GM23338 (cell line): ENCODE results near the gene VSTM1. TPM values are rescaled to one million over a fixed set of nuclear protein-coding genes. Genes with fewer than 3 reads are reported as not detected.

Experiments
- ATAC-seq: fragments of 200-7000 bp; cut with Tn5 transposase; 3 replicates; pipeline ENCODE4 v1.9.1; 2020
- DNase-seq: peaks from one replicate; pipeline ENCODE4 v3.0.0-alpha.2; 2015; ENCODE audit warnings: low spot score
- H2AFZ ChIP-seq: fragments of 200-600 bp; sonication (generic); 2 replicates; pipeline ENCODE4 v1.8.0; 2016; ENCODE audit warnings: antibody characterized with exemption, mild to moderate bottlenecking, moderate library complexity
- H3F3A ChIP-seq: fragments of 200-600 bp; sonication (generic); replicated peaks from 2 replicates; pipeline ENCODE4 v1.8.0; 2017; ENCODE audit warnings: antibody characterized with exemption, mixed run types, low read depth
- H3K27ac ChIP-seq: fragments of 200-600 bp; sonication (generic); 2 replicates; pipeline ENCODE4 v1.6.1; 2016; ENCODE audit warnings: low read depth
- H3K27me3 ChIP-seq: fragments of 200-600 bp; sonication (generic); 2 replicates; pipeline ENCODE4 v1.8.0; 2016; ENCODE audit warnings: mild to moderate bottlenecking, mixed run types, moderate library complexity; ENCODE audit not compliant: insufficient read depth
- H3K36me3 ChIP-seq: fragments of 200-600 bp; sonication (generic); 2 replicates; pipeline ENCODE4 v1.8.0; 2016; ENCODE audit warnings: mild to moderate bottlenecking; ENCODE audit not compliant: insufficient read depth
- H3K4me1 ChIP-seq: fragments of 200-600 bp; sonication (generic); 2 replicates; pipeline ENCODE4 v1.8.0; 2016; ENCODE audit warnings: mild to moderate bottlenecking, moderate library complexity; ENCODE audit not compliant: insufficient read depth
- H3K4me2 ChIP-seq: fragments of 200-600 bp; sonication (generic); 2 replicates; pipeline ENCODE4 v1.7.1; 2017; ENCODE audit warnings: mixed run types
- H3K4me3 ChIP-seq: fragments of 200-600 bp; sonication (generic); 2 replicates; pipeline ENCODE4 v1.6.1; 2016; ENCODE audit warnings: mixed run types
- H3K79me2 ChIP-seq: fragments of 200-600 bp; sonication (generic); replicated peaks from 2 replicates; pipeline ENCODE4 v1.8.0; 2017; ENCODE audit warnings: mild to moderate bottlenecking; ENCODE audit not compliant: insufficient read depth
- H3K9me2 ChIP-seq: fragments of 200-600 bp; sonication (generic); 2 replicates; pipeline ENCODE4 v1.8.0; 2017; ENCODE audit not compliant: insufficient read depth
- H4K20me1 ChIP-seq: fragments of 200-600 bp; sonication (generic); replicated peaks from 2 replicates; pipeline ENCODE4 v1.8.0; 2017; ENCODE audit warnings: mild to moderate bottlenecking; ENCODE audit not compliant: insufficient read depth
- H3K27ac Mint-ChIP-seq: 2 replicates; pipeline ENCODE4 v1.8.0; 2020; ENCODE audit warnings: inconsistent platforms, mild to moderate bottlenecking, moderate library complexity, mixed read lengths
- H3K27me3 Mint-ChIP-seq: 3 replicates; pipeline ENCODE4 v1.8.0; 2022; ENCODE audit warnings: low read depth, mild to moderate bottlenecking, moderate library complexity, mixed read lengths, inconsistent platforms; ENCODE audit not compliant: insufficient read depth, poor library complexity
- H3K36me3 Mint-ChIP-seq: 3 replicates; pipeline ENCODE4 v1.8.0; 2021; ENCODE audit warnings: low read depth, mild to moderate bottlenecking, inconsistent platforms, moderate library complexity, mixed read lengths
- H3K4me1 Mint-ChIP-seq: 3 replicates; pipeline ENCODE4 v1.8.0; 2020; ENCODE audit warnings: mild to moderate bottlenecking, inconsistent platforms, mixed read lengths
- H3K4me3 Mint-ChIP-seq: 3 replicates; pipeline ENCODE4 v1.8.0; 2021; ENCODE audit warnings: moderate library complexity, mild to moderate bottlenecking, inconsistent platforms, mixed read lengths
- H3K9me3 Mint-ChIP-seq: 3 replicates; pipeline ENCODE4 v1.8.0; 2020; ENCODE audit warnings: moderate library complexity, mild to moderate bottlenecking, inconsistent platforms, mixed read lengths
- CREB1 ChIP-seq: fragments of 250-450 bp; sonication (Bioruptor Pico); IDR thresholded peaks from 2 replicates; pipeline ENCODE4 v1.5.0; 2020; ENCODE audit warnings: low read depth, mild to moderate bottlenecking, moderate library complexity
- CTCF ChIP-seq, 2 experiments: fragments of 200-600 bp in 1 of 2; sonication (generic) in 1 of 2; conservative IDR thresholded peaks; 2 replicates each; pipeline versions ENCODE4 v1.5.1 to v1.6.1; 2016 to 2017; ENCODE audit warnings: antibody characterized with exemption in 2 of 2, low read depth in 2 of 2, mild to moderate bottlenecking in 2 of 2, moderate library complexity in 1 of 2
- EZH2 ChIP-seq: fragments of 200-600 bp; sonication (generic); IDR thresholded peaks from one replicate; pipeline ENCODE4 v1.8.0; 2017; ENCODE audit warnings: antibody characterized with exemption, mild to moderate bottlenecking, low read depth; ENCODE audit not compliant: unreplicated experiment
- EZH2phosphoT487 ChIP-seq: fragments of 200-600 bp; sonication (generic); IDR thresholded peaks from one replicate; pipeline ENCODE4 v1.8.1; 2018; ENCODE audit warnings: antibody characterized with exemption; ENCODE audit not compliant: unreplicated experiment
- JUNB ChIP-seq: IDR thresholded peaks from one replicate; pipeline ENCODE4 v1.6.1; 2016; ENCODE audit warnings: antibody characterized with exemption; ENCODE audit not compliant: unreplicated experiment
- NANOG ChIP-seq: IDR thresholded peaks from 2 replicates; pipeline ENCODE4 v1.6.1; 2016; ENCODE audit warnings: antibody characterized with exemption, borderline replicate concordance
- POLR2AphosphoS5 ChIP-seq: IDR thresholded peaks from 2 replicates; pipeline ENCODE4 v1.6.1; 2016; ENCODE audit warnings: antibody characterized with exemption, low read depth
- REST ChIP-seq: IDR thresholded peaks from one replicate; pipeline ENCODE4 v1.6.1; 2018; ENCODE audit warnings: antibody characterized with exemption; ENCODE audit not compliant: unreplicated experiment
- STAT1 ChIP-seq: IDR thresholded peaks from one replicate; pipeline ENCODE4 v1.6.1; 2016; ENCODE audit warnings: antibody characterized with exemption; ENCODE audit not compliant: unreplicated experiment
- ZNF114 ChIP-seq: fragments of 250-450 bp; sonication (Bioruptor Pico); IDR thresholded peaks from 2 replicates; pipeline ENCODE4 v1.5.0; 2020; ENCODE audit warnings: mild to moderate bottlenecking, moderate library complexity
- ZNF331 ChIP-seq: fragments of 250-450 bp; sonication (Bioruptor Pico); IDR thresholded peaks from 2 replicates; pipeline ENCODE4 v1.5.0; 2020; ENCODE audit warnings: low read depth, mild to moderate bottlenecking, moderate library complexity
- ZNF462 ChIP-seq: fragments of 250-450 bp; sonication (Bioruptor Pico); IDR thresholded peaks from 2 replicates; pipeline ENCODE4 v1.5.0; 2020; ENCODE audit warnings: mild to moderate bottlenecking, moderate library complexity
- polyA plus RNA-seq: library from polyadenylated mRNA; unstranded; fragments of >200 nt; fragmentation: Nextera tagmentation; extraction: Ambion mirVana; gene quantifications from 2 replicates; pipeline ENCODE4 v1.2.1, GENCODE V29; 2016
- total RNA-seq: library from RNA; depleted of rRNA; stranded (reverse); fragments of >200 nt; shearing (Covaris generic); gene quantifications from 2 replicates; pipeline ENCODE4 v1.2.3, GENCODE V29; 2014
- TF ChIP-seq, protein P1 (sequence below): IDR thresholded peaks from 2 replicates; pipeline ENCODE4 v1.6.1; 2016; ENCODE audit warnings: antibody characterized with exemption

VSTM1 gene
- total and polyA plus RNA-seq, 2 experiments from 2014 or later: not detected

DNA sequence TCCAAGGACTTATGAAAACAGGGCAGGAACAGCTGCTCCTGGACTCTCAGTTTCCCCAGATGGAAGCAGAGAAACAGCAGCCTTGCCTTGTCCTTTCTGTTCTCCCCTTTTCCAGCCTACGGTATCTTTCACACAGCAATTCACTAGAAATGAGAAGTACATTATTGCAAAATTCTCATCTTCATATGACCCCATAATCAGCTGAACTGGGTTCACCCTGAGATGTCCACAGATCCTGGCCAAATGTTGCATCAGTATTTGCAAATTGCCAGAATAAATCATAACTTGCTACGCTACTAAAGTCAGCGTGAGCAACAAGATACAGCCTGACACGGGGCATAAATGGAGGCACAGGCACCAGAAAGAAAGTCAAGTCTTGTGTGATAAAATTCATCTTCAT, 16.1 kb downstream of the VSTM1 start:
- no peak for ATAC-seq
- Mint-ChIP-seq H3K4me1 (no peaks in the 10 kb centered on the region), H3K27me3 (peaks cover 5% of the 10 kb centered on the region), H3K27ac (no peak overlapping the region), H3K4me3 (no peak overlapping the region), H3K9me3 (no peaks in the 10 kb centered on the region), H3K36me3 (no peaks in the 10 kb centered on the region)
- Histone ChIP-seq H2AFZ (0 out of 2 replicates have a peak overlapping the region, but pooled peaks have one; percentile 4), H3K9me2 (no peaks in the 10 kb centered on the region), H3K27ac (no peak overlapping the region), H3K4me3 (no peak overlapping the region), H4K20me1 (no peaks in the 10 kb centered on the region), H3K4me1 (no peaks in the 10 kb centered on the region), H3K79me2 (no peaks in the 10 kb centered on the region), H3K4me2 (no peak overlapping the region), H3K36me3 (no peaks in the 10 kb centered on the region), H3F3A (0 out of 2 replicates have a peak, but pooled peaks cover 3% of the 10 kb centered on the region), H3K27me3 (peaks cover 9% of the 10 kb centered on the region; the same call in 1 of the 2 replicates)
- no peak for DNase-seq
- TF ChIP-seq ZNF331 (CRISPR knock-in tag): no peak
- TF ChIP-seq ZNF114 (CRISPR knock-in tag): no peak
- TF ChIP-seq JUNB: no peak
- no peak for TF ChIP-seq EZH2
- TF ChIP-seq ZNF462 (CRISPR knock-in tag): no peak
- TF ChIP-seq CTCF (conservative IDR thresholded peaks at IDR 0.05; ENCODE audit: low read depth in 2 of 2): no peak
- no peak for TF ChIP-seq CREB1
- TF ChIP-seq EZH2phosphoT487: no peak
- TF ChIP-seq NANOG: no peak
- TF ChIP-seq, protein P1, sequence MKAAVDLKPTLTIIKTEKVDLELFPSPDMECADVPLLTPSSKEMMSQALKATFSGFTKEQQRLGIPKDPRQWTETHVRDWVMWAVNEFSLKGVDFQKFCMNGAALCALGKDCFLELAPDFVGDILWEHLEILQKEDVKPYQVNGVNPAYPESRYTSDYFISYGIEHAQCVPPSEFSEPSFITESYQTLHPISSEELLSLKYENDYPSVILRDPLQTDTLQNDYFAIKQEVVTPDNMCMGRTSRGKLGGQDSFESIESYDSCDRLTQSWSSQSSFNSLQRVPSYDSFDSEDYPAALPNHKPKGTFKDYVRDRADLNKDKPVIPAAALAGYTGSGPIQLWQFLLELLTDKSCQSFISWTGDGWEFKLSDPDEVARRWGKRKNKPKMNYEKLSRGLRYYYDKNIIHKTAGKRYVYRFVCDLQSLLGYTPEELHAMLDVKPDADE: no peak
- no peak for TF ChIP-seq REST
- TF ChIP-seq STAT1: no peak
- TF ChIP-seq POLR2AphosphoS5: no peak
